ENCODE measurements around the gene MVK.
"Not testable (repeated sequence)": the region's sequence is repeated elsewhere in the genome, so short reads cannot be mapped to it uniquely, and the experiment has no call there.

DNA sequence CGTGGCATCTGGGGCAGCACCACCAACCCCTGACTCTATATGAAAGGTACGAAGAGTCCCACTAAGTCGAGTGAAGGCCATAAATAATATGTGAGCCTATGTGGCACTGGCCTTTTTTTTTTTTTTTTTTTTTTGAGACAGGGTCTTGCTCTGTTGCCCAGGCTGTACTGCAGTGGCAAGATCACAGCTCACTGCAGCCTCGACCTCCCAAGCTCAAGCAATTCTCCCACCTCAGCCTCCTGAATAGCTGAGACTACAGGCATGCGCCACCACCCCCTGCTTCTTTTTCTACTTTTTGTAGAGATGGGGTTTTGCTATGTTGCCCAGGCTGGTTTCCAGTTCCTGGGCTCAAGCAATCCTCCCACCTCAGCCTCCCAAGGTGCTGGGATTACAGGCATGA lies 28.5 kb downstream of the MVK start:
- TF ChIP-seq, protein P1, sequence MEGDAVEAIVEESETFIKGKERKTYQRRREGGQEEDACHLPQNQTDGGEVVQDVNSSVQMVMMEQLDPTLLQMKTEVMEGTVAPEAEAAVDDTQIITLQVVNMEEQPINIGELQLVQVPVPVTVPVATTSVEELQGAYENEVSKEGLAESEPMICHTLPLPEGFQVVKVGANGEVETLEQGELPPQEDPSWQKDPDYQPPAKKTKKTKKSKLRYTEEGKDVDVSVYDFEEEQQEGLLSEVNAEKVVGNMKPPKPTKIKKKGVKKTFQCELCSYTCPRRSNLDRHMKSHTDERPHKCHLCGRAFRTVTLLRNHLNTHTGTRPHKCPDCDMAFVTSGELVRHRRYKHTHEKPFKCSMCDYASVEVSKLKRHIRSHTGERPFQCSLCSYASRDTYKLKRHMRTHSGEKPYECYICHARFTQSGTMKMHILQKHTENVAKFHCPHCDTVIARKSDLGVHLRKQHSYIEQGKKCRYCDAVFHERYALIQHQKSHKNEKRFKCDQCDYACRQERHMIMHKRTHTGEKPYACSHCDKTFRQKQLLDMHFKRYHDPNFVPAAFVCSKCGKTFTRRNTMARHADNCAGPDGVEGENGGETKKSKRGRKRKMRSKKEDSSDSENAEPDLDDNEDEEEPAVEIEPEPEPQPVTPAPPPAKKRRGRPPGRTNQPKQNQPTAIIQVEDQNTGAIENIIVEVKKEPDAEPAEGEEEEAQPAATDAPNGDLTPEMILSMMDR (IDR thresholded peaks at IDR 0.05): not testable (repeated sequence)
- TF ChIP-seq POLR2A (IDR thresholded peaks at IDR 0.05): not testable (repeated sequence)

Data from body of pancreas (tissue), 4 donors.